GM19463 (cell line): ENCODE measurements around the gene WBP1.
"Not testable (repeated sequence)": the region's sequence is repeated elsewhere in the genome, so short reads cannot be mapped to it uniquely, and the experiment has no call there.

Source experiments
- ATAC-seq: cut with Tn5 transposase; IDR thresholded peaks from one replicate; pipeline ENCODE4 v1.9.1; 2021; ENCODE audit warnings: mild to moderate bottlenecking, moderate library complexity; ENCODE audit not compliant: unreplicated experiment

Gene WBP1

GRCh38 chr2:74481431-74481830 is 23.2 kb downstream of the WBP1 start:
- no peak for ATAC-seq

GRCh38 chr2:74481961-74482800 is 23.9 kb downstream of the WBP1 start:
- ATAC-seq: peak; percentile 36

DNA sequence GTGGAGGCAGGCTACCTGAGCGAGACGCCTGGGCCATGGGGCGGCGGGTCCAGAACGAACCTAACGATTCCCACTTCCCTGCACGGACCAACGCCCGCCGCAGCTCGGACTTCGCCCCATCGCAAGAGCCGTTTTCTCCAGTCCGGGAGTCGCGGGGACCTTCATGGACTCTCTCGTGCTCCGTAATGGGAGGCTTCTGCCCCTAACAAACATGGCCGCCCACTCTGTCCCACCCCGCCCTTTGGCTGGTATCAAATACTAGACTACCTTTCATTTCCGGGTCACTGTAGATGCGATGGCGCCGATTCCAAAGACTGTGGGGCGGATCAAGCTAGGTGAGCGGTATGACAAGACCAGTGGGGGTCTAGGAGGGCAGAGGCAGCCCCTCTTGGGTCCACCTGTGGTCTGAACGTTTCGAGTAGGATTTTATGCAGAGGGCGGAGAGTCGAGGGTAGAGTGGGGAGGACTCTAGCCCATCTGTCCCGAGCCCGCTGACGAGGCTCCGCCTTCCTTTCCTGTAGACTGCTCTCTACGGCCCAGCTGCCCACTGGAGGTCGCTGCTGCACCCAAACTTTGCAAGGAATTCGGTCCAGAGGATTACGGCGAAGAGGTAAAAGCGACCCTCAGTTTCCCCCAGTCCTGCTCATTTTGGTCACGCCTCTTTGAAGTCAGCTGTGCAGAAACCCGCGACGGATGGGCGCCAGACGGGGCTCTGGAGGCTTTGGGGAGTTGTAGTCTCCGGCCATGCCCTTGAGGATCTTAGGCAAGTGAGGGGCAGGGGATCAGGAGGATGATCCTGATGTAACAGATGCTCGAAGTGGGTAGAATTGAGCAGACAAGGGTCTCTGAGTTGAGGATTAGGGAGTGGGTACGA is 24.8 kb downstream of the WBP1 start, which contains the start of the genes CCDC142 and TTC31:
TSS of gene CCDC142 (minus strand) at position 198 of the 874 bp plus-strand sequence. CDS start at position 37, 161 bp downstream.
TSS of gene TTC31 (plus strand) at position 281 of the 874 bp plus-strand sequence. CDS start at position 296, 15 bp downstream.
- ATAC-seq: peak; percentile 85

GRCh38 chr2:74483675-74484164 is 25.5 kb downstream of the WBP1 start:
- not testable (repeated sequence) for ATAC-seq

DNA sequence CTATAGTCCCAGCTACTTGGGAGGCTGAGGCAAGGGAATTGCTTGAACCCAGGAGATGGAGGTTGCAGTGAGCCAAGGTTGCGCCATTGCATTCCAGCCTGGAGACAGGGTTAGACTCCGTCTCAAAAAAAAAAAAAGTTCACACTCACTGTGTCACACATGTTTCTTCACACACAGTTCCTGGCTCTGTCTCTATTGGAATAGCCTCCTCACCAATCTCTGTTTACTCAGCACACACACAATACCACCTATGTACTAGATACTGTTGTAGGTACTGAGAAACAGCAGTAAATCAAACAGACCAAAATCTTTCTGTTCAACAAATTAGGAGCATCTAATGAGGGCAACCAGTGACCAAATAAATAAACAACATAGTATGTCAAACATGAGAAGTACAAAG is 27.9 kb downstream of the WBP1 start:
- no peak for ATAC-seq

DNA sequence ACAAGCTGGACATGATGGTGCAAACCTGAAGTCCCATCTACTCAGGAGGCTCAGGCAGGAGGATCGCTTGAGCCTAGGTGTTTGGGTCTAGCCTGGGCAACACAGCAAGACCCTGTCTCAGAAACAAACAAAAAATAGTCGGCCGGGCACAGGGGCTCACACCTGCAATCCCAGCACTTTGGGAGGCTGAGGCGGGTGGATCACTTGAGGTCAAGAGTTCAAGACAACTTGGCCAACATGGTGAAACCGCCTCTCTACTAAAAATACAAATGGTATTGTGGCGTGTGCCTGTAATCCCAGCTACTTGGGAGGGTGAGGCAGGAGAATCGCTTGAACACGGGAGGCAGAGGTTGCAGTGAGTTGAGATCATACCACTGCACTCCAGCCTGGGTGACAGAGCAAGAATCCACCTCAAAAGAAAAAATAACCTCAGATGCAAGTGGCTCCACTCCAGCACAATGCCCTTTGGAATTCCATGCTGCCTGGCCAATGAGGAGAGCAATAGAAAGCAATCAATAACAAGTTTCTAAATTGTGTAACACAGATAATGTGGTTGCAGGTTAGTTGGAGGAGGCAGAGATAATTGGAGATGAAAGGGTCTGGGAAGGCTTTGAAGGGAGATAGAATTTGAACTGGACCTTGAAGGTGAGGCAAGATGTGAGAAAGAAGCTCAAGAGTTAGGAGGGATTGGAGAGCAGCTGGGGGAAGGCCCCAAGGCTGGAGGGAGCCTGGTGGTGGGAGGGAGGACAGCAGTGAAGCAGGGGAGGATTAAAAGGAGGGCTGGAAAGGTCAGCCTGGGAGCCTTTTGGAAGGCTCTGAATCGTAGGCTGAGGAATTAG is 30.6 kb downstream of the WBP1 start:
- no peak for ATAC-seq

GRCh38 chr2:74489906-74490305 is 31.7 kb downstream of the WBP1 start:
- no peak for ATAC-seq

- no peak for ATAC-seq
These were observed 33.7 kb downstream of the WBP1 start for GRCh38 chr2:74491648-74492544.

GRCh38 chr2:74493546-74493945 is 35.3 kb downstream of the WBP1 start:
- no peak for ATAC-seq

- ATAC-seq: no peak
These were observed 37.2 kb downstream of the WBP1 start for GRCh38 chr2:74495440-74495839.

GRCh38 chr2:74496997-74497776 is 38.9 kb downstream of the WBP1 start:
- no peak for ATAC-seq

DNA sequence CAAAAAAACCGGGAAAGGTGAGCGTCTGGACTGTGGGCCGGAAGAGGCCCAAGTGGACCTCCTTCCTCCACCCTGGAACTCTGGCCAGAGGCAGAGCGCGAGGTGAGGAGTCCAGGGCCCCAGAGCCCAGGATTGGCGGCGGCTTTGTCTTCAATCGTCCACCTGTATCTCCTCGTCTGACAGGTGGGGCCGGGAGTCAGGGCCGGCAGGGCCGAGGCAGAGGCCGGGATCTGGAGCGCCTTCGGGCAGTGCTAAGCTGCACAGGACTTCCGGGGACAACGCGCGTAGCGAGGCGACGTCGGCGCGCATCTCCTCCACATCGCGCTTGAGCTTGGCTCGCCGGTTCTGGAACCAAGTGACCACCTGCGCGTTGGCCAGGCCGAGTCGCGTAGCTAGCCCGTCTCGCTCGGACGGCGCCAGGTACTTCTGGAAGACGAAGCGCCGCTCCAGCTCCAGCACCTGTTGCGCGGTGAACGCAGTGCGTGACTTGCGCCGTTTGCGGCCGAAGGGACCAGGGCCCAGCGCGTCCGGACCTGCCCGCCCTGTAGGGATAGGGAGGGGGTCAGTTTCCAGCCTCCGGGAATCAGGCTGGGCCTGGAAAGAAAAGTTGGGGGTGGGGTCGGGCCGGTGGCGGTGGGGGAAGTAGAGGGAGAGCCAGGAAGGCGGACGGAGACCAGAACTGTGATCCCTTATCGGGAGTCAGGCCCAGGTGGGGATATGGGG is 39.7 kb downstream of the WBP1 start:
- ATAC-seq: no peak

GRCh38 chr2:74498500-74499266 is 40.4 kb downstream of the WBP1 start:
- ATAC-seq: no peak

DNA sequence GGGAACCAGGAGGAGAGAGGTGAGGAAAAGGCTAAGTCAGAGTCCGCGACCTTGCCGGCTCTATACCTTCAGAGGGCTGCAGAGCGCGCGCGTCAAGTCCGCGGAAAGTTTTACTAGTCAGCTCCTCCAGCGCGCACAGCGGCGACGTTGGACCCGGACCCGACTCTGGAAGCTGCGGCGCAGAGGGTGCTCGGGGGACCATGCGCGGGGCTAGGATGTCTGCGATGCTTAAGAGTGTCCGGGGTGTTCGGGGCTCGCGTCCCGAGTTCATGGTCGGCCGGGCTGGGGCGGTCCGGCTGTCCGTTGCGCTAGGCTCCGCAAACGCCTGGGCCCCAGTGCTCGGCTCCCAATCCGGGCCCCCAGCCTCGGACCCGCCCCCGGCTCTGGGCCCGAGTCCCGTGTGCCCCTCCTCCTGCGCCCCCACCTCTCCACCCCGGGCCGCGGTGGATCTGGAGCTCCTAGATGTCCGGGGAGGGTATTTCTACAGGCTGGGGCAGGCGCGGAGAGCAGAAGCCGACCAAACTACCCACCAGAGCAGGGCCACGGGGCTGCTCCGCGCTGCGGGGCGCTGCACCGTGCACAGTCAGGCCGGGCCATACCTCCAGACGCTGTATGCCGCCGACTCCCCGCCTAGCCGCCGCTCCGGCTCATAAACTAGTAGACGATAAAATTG is 41.2 kb downstream of the WBP1 start, which contains the start of gene LBX2:
TSS of gene LBX2 (minus strand) at position 337 of the 673 bp plus-strand sequence. CDS start at position 271, 66 bp downstream.
- no peak for ATAC-seq

GRCh38 chr2:74499940-74500577 is 41.8 kb downstream of the WBP1 start:
- no peak for ATAC-seq

GRCh38 chr2:74500578-74500946 is 42.3 kb downstream of the WBP1 start:
- ATAC-seq: no peak
